Fibroblast of villous mesenchyme (primary cell): ENCODE results near the gene GPR153. TPM values are rescaled to one million over a fixed set of nuclear protein-coding genes. Genes with fewer than 3 reads are reported as not detected.

ENCODE experiments used
- DNase-seq: peaks from one replicate; pipeline ENCODE4 v3.0.0-alpha.2; 2010; ENCODE audit warnings: low read depth
- H3K4me3 ChIP-seq: 2 replicates; pipeline ENCODE4 v1.5.1; 2011; ENCODE audit warnings: low read depth, mild to moderate bottlenecking, low read length
- total RNA-seq: library from RNA; depleted of rRNA; stranded (reverse); fragments of >200 nt; gene quantifications from 2 replicates; pipeline ENCODE4 v1.2.3, GENCODE V29; 2012
- TF ChIP-seq, protein P1 (sequence below): IDR thresholded peaks from 2 replicates; pipeline ENCODE4 v1.5.1; 2012; ENCODE audit warnings: low read depth, mild to moderate bottlenecking, low read length; ENCODE audit not compliant: insufficient read depth

The GPR153 gene
- total RNA-seq, 1 donor: 5.2 TPM

DNA sequence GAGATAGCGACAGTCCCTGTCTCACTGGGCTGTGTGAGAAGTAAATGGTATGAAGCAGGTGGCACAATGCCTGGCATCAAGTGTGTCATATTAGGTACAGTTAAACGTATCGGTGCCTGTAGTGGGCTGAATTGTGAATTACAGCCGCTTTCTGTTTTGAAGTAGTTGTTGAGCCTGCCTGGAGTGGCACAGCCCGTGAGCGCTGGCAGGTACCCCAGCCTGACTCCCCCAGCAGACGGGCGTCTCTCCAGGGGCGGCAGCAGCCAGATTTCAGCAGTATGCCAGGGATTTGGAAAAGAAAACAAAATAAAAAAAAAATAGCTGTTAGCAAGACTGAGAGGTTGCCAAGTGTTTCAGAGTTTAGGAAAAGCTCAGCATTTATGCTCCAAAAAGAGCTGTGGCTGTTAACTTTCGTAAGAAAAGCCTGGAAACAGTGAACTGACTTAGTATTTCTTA lies 26.6 kb upstream of the GPR153 start:
- H3K4me3 ChIP-seq: no peak overlapping the region
- DNase-seq: no peak
- TF ChIP-seq, protein P1, sequence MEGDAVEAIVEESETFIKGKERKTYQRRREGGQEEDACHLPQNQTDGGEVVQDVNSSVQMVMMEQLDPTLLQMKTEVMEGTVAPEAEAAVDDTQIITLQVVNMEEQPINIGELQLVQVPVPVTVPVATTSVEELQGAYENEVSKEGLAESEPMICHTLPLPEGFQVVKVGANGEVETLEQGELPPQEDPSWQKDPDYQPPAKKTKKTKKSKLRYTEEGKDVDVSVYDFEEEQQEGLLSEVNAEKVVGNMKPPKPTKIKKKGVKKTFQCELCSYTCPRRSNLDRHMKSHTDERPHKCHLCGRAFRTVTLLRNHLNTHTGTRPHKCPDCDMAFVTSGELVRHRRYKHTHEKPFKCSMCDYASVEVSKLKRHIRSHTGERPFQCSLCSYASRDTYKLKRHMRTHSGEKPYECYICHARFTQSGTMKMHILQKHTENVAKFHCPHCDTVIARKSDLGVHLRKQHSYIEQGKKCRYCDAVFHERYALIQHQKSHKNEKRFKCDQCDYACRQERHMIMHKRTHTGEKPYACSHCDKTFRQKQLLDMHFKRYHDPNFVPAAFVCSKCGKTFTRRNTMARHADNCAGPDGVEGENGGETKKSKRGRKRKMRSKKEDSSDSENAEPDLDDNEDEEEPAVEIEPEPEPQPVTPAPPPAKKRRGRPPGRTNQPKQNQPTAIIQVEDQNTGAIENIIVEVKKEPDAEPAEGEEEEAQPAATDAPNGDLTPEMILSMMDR: no peak

DNA sequence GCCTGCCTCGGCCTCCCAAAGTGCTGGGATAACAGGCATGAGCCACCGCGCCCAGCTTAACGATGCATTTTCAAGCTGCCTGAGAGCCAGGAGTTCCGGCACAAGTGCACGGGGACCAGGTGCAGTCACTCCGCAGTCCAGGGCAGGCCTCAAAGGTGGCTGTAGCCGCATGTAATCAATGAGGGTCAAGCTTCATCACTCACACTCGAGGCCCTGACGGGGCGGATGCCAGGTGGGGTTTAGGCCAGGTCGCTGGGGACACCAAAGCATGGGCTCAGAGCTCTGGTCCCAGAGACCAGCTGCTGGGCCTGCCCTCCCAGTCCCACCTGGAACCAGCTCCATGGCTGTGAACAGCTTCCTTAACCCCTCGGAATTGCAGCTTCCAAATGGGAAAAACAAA lies 26.1 kb upstream of the GPR153 start:
- TF ChIP-seq, protein P1: no peak
- no peak overlapping the region for H3K4me3 ChIP-seq
- DNase-seq: no peak

- H3K4me3 ChIP-seq: no peak overlapping the region
- TF ChIP-seq, protein P1: no peak
- DNase-seq: no peak
Measured at GRCh38 chr1:6286266-6286665, 25.4 kb upstream of the GPR153 start.

- H3K4me3 ChIP-seq: no peak overlapping the region
- TF ChIP-seq, protein P1: no peak
- DNase-seq: no peak
Measured at GRCh38 chr1:6285336-6285735, 24.4 kb upstream of the GPR153 start.

DNA sequence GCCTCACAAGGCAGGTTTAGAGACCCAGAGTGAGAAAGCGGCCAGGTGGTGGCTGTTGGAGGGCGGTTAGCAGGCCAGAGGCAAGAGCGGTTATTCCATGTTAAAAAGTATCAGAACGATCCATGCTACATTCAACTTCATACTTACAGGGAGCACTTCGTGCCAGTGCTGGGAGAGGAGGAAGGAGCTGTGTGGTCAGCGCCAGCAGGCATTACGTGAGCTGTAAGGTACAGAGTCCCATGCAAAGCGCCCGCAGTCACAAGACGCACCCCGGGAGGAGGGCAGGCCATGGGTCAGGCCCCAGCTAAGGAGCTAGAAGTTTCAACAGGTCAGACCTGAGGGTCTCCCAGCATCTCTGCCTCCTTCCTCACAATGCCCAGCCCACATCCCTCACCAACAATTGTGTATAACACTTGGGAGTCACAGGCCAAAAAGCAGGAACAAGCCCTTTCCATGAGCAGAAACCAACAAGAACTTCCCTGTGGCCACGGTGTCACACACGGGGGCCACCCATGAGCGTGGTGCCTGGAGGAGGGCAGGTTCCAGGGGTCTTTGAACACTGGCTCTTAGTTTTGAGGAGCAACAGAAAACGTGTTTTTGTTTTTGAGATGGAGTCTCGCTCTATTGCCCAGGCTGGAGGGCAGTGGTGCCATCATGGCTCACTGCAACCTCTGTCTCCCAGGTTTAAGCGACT lies 21.8 kb upstream of the GPR153 start:
- no peak for DNase-seq
- H3K4me3 ChIP-seq: no peak overlapping the region
- TF ChIP-seq, protein P1: no peak

DNA sequence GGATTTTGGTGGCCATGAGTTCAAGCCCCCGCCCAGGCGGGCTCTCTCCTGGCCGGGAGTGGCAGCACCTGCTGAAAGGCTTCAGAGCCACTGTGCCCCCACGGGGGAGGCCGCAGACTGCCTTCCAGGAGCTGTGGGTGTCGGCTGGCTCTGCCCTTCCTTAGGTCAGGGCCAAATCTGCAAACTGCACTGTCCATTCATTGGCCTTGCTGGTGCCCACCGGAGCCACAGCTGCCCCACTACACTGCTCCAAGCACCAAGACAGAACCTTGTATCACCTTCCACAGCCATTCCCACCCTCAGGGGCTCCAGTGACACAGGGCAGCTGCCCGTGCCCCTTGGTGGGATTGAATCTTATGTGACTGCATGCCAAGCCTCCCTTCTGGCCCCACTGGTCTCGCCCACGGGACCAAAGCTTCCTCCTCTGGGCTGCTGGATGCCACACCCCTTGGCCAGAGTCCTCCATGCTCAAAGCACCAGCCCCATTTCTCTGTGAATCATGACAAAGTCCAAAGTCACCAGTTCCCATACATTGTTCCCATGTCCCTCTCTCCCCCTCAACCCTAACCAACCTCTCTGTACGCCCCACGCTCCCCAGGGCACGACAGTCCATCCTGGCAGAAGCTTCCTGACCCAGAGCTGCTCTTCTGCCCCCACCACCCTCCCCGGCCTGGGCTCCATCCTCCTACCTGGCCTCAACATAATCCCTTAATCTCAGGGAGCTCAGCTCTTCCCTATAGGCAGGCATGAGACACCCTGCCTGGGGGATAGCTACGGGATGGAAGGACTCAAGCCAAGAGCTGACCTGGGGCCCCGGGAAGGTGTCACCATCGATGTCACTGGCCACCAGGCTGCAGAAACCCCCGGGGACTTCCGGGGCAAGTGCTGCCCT lies 20.9 kb upstream of the GPR153 start:
- TF ChIP-seq, protein P1: no peak
- H3K4me3 ChIP-seq: no peak overlapping the region
- DNase-seq: no peak
